ENCODE data around the gene KISS1. TPM values are rescaled to one million over a fixed set of nuclear protein-coding genes. Genes with fewer than 3 reads are reported as not detected.

Gene KISS1
- total RNA-seq, 2 experiments from 2014 or later: not detected

DNA sequence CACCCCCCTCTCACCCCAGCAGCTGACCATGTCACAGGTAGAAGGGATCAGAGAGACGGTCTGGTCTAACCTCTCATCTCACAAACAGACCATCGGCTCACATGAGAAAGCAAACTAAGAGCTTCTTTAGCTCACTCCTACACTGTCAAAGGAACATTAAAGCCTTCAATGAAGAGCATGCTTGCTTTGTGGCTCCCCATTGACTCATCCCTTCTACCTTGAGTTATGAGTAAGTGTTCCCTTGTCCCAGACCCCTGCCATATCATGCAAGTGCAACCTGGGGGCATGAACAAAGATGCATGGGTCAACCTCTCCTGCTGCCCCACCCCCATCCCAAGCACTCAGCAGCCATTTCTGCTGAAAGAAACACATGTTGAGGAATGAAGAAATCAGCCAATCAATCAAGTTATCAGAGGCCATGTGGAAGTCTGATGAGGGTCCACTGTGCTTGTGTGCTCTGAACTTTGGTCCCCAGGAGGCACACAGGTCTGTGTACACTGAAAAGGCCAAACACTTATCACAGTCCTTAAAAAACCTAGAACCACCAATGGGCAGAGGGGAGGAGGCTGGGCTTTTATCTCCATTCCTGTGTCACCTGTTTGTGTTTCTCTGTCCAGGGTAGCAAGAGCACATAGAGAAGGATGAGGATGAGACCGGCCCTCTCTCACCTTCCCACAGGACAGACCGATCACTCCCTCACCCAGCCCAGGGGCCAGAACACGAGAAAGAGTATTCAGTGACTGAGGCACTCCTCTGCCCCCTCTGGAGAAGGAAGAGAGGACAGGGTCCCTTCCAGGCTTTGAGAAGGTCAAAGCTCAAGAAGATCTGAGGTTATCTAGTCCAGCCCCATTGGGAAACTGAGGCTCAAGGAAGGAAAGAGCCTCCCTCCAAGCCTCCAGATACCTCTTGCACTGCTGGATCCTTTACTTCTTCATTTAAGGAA lies 54.0 kb downstream of the KISS1 start:
- Histone ChIP-seq H3K4me2 (ENCODE audit: low read length) (no peak overlapping the region), H3K4me1 (ENCODE audit: insufficient read depth, low read length, poor library complexity, severe bottlenecking) (no peaks in the 10 kb centered on the region), H3K9me3 (ENCODE audit: low read length) (no peaks in the 10 kb centered on the region), H4K20me1 (ENCODE audit: insufficient read depth, low read length) (no peaks in the 10 kb centered on the region), H3K36me3 (ENCODE audit: insufficient read depth, low read length) (no peaks in the 10 kb centered on the region), H3K9me2 (ENCODE audit: insufficient read depth, low read length) (no peaks in the 10 kb centered on the region), H3K27ac (ENCODE audit: low read depth, low read length, poor library complexity, severe bottlenecking) (no peak overlapping the region), H3K79me2 (ENCODE audit: insufficient read depth, low read depth, low read length) (no peaks in the 10 kb centered on the region), H3K4me3 (ENCODE audit: low read depth, low read length, poor library complexity, severe bottlenecking) (no peak overlapping the region), H2AFZ (ENCODE audit: low read length) (no peak overlapping the region)
- ChIA-PET POLR2A (no interaction called here), CTCF (ENCODE audit: unreplicated experiment) (no interaction called here)
- DNase-seq (ENCODE audit: low spot score): no peak
- BruUV-seq (replicated peaks): no TSS peak
- intact Hi-C loops (cut with micrococcal nuclease; ENCODE audit: unreplicated experiment): no loop called here
- TF ChIP-seq, protein P1, sequence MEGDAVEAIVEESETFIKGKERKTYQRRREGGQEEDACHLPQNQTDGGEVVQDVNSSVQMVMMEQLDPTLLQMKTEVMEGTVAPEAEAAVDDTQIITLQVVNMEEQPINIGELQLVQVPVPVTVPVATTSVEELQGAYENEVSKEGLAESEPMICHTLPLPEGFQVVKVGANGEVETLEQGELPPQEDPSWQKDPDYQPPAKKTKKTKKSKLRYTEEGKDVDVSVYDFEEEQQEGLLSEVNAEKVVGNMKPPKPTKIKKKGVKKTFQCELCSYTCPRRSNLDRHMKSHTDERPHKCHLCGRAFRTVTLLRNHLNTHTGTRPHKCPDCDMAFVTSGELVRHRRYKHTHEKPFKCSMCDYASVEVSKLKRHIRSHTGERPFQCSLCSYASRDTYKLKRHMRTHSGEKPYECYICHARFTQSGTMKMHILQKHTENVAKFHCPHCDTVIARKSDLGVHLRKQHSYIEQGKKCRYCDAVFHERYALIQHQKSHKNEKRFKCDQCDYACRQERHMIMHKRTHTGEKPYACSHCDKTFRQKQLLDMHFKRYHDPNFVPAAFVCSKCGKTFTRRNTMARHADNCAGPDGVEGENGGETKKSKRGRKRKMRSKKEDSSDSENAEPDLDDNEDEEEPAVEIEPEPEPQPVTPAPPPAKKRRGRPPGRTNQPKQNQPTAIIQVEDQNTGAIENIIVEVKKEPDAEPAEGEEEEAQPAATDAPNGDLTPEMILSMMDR (conservative IDR thresholded peaks at IDR 0.05; ENCODE audit: low read length): no peak
- no peak for TF ChIP-seq EZH2phosphoT487 (IDR thresholded peaks at IDR 0.05; ENCODE audit: borderline replicate concordance, low read depth, low read length)

DNA sequence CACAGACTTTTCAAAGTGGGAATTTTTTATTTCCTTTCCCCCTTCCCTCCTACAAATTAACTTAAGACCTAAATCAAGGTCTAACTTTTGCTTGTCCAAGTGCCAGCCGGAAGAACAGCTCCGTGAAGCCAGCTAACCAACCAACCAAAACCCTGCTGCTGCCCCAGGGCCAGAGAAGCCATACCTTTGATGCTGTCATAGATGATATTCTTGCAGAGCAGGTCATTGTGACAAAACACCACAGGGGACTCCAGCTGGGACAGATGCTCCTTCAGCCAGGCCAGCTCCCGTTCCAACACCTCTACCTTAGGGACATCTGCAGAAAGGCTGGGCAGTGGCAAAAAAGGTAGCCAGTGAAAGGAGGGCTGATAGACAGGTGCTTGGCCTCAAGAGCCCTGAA lies 55.2 kb downstream of the KISS1 start:
- no peak for DNase-seq (ENCODE audit: low spot score)
- BruUV-seq (replicated peaks): no TSS peak
- CTCF ChIA-PET (ENCODE audit: unreplicated experiment): no interaction called here
- intact Hi-C loops (cut with micrococcal nuclease; ENCODE audit: unreplicated experiment): no loop called here
- H3K36me3 ChIP-seq (ENCODE audit: insufficient read depth, low read length): no peaks in the 10 kb centered on the region
- H3K4me1 ChIP-seq (ENCODE audit: insufficient read depth, low read length, poor library complexity, severe bottlenecking): no peaks in the 10 kb centered on the region
- TF ChIP-seq EZH2phosphoT487 (IDR thresholded peaks at IDR 0.05; ENCODE audit: borderline replicate concordance, low read depth, low read length): no peak
- TF ChIP-seq, protein P1 (conservative IDR thresholded peaks at IDR 0.05; ENCODE audit: low read length): no peak
- no peak overlapping the region for H2AFZ ChIP-seq (ENCODE audit: low read length)
- H3K9me3 ChIP-seq (ENCODE audit: low read length): no peaks in the 10 kb centered on the region
- POLR2A ChIA-PET: no interaction called here
- H3K79me2 ChIP-seq (ENCODE audit: insufficient read depth, low read depth, low read length): no peaks in the 10 kb centered on the region
- no peak overlapping the region for H3K27ac ChIP-seq (ENCODE audit: low read depth, low read length, poor library complexity, severe bottlenecking)
- H3K4me2 ChIP-seq (ENCODE audit: low read length): no peak overlapping the region
- H3K4me3 ChIP-seq (ENCODE audit: low read depth, low read length, poor library complexity, severe bottlenecking): no peak overlapping the region
- H4K20me1 ChIP-seq (ENCODE audit: insufficient read depth, low read length): no peaks in the 10 kb centered on the region
- no peaks in the 10 kb centered on the region for H3K9me2 ChIP-seq (ENCODE audit: insufficient read depth, low read length)

Other genes starting within 250 kb of the KISS1 start
- gene SOX13, start 123.4 kb downstream of the KISS1 start, total RNA-seq (2014; rRNA removed; shearing (Covaris generic)): not detected in 2 replicates
- gene SOX13, start 123.4 kb downstream of the KISS1 start, total RNA-seq (2022): 0.27 and 0.53 TPM in 2 replicates
- gene ETNK2, start 44.4 kb downstream of the KISS1 start, total RNA-seq (2014; rRNA removed; shearing (Covaris generic)): not detected in 2 replicates
- gene ETNK2, start 44.4 kb downstream of the KISS1 start, total RNA-seq (2022): 1.9 and 2.4 TPM in 2 replicates
- not detected in 2 replicates for gene REN, start 30.2 kb downstream of the KISS1 start, total RNA-seq (2014; rRNA removed; shearing (Covaris generic))
- gene REN, start 30.2 kb downstream of the KISS1 start, total RNA-seq (2022): not detected in 2 replicates
- gene GOLT1A, start 17.5 kb upstream of the KISS1 start, total RNA-seq (2014; rRNA removed; shearing (Covaris generic)): not detected in 2 replicates
- gene GOLT1A, start 17.5 kb upstream of the KISS1 start, total RNA-seq (2022): not detected in 2 replicates
- gene PLEKHA6, start 163.4 kb upstream of the KISS1 start, total RNA-seq (2014; rRNA removed; shearing (Covaris generic)): not detected in 2 replicates
- not detected in 2 replicates for gene PLEKHA6, start 163.4 kb upstream of the KISS1 start, total RNA-seq (2022)
- 63.5 and 72.6 TPM in 2 replicates for gene PPP1R15B, start 215.3 kb upstream of the KISS1 start, total RNA-seq (2014; rRNA removed; shearing (Covaris generic))
- 79.2 and 91.3 TPM in 2 replicates for gene PPP1R15B, start 215.3 kb upstream of the KISS1 start, total RNA-seq (2022)